ENCODE data around the gene DGKQ. TPM values are rescaled to one million over a fixed set of nuclear protein-coding genes. Genes with fewer than 3 reads are reported as not detected.

Gene DGKQ
- total and polyA plus RNA-seq, 2 of the 13 experiments (the other 11 are each of a cell fraction or from before 2014, with no cell fraction given) = 4.5 to 7.2 TPM

DNA sequence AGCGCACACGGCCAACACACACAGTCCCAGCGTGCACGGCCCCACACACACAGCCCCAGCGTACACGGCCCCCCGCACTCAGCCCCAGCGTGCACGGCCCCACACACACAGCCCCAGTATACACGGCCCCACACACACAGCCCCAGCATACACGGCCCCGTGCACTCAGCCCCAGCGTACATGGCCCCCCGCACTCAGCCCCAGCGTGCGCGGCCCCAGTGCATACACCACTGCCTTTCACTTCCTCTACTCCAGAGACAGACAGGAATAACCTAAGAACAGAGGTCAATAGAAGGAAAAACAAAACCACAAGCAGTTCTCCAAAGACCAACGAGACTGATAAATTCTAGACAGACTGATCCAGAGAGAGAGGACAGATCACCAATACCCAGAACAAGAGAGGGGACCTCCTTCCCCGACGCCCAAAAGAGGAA is 58.3 kb downstream of the DGKQ start:
- POLR2A ChIA-PET = no interaction called here
- FAIRE-seq (no peak), ATAC-seq (no peak), DNase-seq (ENCODE audit: low spot score) (no peak)
- WGBS (ENCODE audit: low lambda C conversion rate) = 97% methylated on average over 20 of the region's 20 CpGs
- Histone ChIP-seq H2AFZ (ENCODE audit: low read length) (no peak overlapping the region), H4K20me1 (ENCODE audit: insufficient read depth, low read length) (no peaks in the 10 kb centered on the region), H3K79me2 (ENCODE audit: insufficient read depth, low read length) (peaks cover 47% of the 10 kb centered on the region), H3K4me2 (ENCODE audit: low read depth, low read length) (no peak overlapping the region), H3K27me3 (ENCODE audit: control insufficient read depth in 1 of 2, insufficient read depth in 2 of 2, low read length in 2 of 2) (no peaks in the 10 kb centered on the region), H3K4me3 (replicated peaks in 1 of 3; ENCODE audit: insufficient read depth in 1 of 3, low read depth in 2 of 3, low read length in 3 of 3) (no peak overlapping the region), H3K4me1 (ENCODE audit: insufficient read depth, low read length) (no peaks in the 10 kb centered on the region), H3K36me3 (replicated peaks in 1 of 2; ENCODE audit: control insufficient read depth in 1 of 2, insufficient read depth in 2 of 2, low read length in 2 of 2) (peaks cover 9 to 23% of the 10 kb centered on the region in 2 experiments; a peak in 4 of 5 replicates), H3K27ac (ENCODE audit: extremely low read length, insufficient read depth, low read length) (no peak overlapping the region), H3K9me3 (ENCODE audit: low read length) (no peaks in the 10 kb centered on the region), H3K9ac (ENCODE audit: insufficient read depth, low read depth, low read length) (no peak overlapping the region)
- in situ Hi-C loops (cut with HindIII; ENCODE audit: extremely low pct_ligation_motif_present, low pct_unique_long_range_greater_than_20kb) = no loop called here
- intact Hi-C loops (cut with micrococcal nuclease; ENCODE audit: unreplicated experiment) = no loop called here
- CTCF ChIA-PET (ENCODE audit: low intra/inter-chr PET ratio, low total read pairs) = no interaction called here
- TF ChIP-seq EED (CRISPR knock-in tag; IDR thresholded peaks at IDR 0.05) = no peak
- TF ChIP-seq SCMH1 (CRISPR knock-in tag; IDR thresholded peaks at IDR 0.05; ENCODE audit: borderline replicate concordance) = no peak
- TF ChIP-seq, protein P1, sequence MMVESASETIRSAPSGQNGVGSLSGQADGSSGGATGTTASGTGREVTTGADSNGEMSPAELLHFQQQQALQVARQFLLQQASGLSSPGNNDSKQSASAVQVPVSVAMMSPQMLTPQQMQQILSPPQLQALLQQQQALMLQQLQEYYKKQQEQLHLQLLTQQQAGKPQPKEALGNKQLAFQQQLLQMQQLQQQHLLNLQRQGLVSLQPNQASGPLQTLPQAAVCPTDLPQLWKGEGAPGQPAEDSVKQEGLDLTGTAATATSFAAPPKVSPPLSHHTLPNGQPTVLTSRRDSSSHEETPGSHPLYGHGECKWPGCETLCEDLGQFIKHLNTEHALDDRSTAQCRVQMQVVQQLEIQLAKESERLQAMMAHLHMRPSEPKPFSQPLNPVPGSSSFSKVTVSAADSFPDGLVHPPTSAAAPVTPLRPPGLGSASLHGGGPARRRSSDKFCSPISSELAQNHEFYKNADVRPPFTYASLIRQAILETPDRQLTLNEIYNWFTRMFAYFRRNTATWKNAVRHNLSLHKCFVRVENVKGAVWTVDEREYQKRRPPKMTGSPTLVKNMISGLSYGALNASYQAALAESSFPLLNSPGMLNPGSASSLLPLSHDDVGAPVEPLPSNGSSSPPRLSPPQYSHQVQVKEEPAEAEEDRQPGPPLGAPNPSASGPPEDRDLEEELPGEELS (CRISPR knock-in tag; IDR thresholded peaks at IDR 0.05) = no peak
- TF ChIP-seq, protein P2, sequence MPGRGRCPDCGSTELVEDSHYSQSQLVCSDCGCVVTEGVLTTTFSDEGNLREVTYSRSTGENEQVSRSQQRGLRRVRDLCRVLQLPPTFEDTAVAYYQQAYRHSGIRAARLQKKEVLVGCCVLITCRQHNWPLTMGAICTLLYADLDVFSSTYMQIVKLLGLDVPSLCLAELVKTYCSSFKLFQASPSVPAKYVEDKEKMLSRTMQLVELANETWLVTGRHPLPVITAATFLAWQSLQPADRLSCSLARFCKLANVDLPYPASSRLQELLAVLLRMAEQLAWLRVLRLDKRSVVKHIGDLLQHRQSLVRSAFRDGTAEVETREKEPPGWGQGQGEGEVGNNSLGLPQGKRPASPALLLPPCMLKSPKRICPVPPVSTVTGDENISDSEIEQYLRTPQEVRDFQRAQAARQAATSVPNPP (CRISPR knock-in tag; IDR thresholded peaks at IDR 0.05) = no peak
- TF ChIP-seq SALL1 (CRISPR knock-in tag; IDR thresholded peaks at IDR 0.05) = no peak
- TF ChIP-seq, protein P3, sequence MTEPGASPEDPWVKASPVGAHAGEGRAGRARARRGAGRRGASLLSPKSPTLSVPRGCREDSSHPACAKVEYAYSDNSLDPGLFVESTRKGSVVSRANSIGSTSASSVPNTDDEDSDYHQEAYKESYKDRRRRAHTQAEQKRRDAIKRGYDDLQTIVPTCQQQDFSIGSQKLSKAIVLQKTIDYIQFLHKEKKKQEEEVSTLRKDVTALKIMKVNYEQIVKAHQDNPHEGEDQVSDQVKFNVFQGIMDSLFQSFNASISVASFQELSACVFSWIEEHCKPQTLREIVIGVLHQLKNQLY (CRISPR knock-in tag; IDR thresholded peaks at IDR 0.05) = no peak
- TF ChIP-seq, protein P4, sequence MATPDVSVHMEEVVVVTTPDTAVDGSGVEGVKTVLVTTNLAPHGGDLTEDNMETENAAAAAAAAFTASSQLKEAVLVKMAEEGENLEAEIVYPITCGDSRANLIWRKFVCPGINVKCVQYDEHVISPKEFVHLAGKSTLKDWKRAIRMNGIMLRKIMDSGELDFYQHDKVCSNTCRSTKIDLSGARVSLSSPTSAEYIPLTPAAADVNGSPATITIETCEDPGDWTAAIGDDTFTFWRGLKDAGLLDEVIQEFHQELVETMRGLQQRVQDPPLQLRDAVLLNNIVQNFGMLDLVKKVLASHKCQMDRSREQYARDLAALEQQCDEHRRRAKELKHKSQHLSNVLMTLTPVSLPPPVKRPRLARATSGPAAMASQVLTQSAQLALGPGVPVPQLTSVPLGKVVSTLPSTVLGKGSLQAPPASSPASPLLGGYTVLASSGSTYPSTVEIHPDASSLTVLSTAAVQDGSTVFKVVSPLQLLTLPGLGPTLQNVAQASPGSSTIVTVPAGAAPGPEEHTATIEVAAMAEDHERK (CRISPR knock-in tag; IDR thresholded peaks at IDR 0.05; ENCODE audit: low read depth) = no peak
- TF ChIP-seq ZNF749 (CRISPR knock-in tag; IDR thresholded peaks at IDR 0.05; ENCODE audit: borderline replicate concordance) = no peak
- TF ChIP-seq ZNF891 (CRISPR knock-in tag; IDR thresholded peaks at IDR 0.05) = no peak
- BruUV-seq (replicated peaks) = no TSS peak
